COLO668 (cell line): Measurements from ENCODE around the gene TMEM87A.

Experiments
- DNase-seq: peaks from one replicate; lab custom pipeline; 2025; ENCODE audit not compliant: unreplicated experiment; lab: John Stamatoyannopoulos, UW

The TMEM87A gene

GRCh38 chr15:42206406-42206805 lies 66.8 kb downstream of the TMEM87A start:
- no peak for DNase-seq

GRCh38 chr15:42203891-42204290 lies 69.3 kb downstream of the TMEM87A start:
- no peak for DNase-seq

DNA sequence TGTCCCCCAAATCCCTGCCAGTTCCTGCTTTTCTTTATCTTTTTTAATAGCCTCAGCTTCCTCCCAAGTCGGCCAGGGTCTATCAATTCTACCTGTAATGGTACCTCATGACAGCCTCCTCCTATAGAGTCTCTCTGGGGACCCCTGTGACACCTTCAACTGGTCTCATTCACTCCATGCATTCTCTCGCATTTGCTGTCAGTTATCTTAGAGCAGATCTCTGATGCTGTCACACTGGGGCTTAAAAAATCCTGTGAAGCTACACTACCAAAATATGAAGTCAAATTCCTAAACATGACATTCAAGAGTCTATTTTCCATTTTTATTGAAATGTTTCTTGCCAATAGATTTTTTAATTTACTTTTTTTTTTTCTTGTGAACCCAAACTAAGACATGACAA lies 70.6 kb downstream of the TMEM87A start:
- DNase-seq = no peak

GRCh38 chr15:42201801-42202200 lies 71.4 kb downstream of the TMEM87A start:
- DNase-seq = no peak

- DNase-seq = no peak
Observed at GRCh38 chr15:42199126-42199525, 74.1 kb downstream of the TMEM87A start.

DNA sequence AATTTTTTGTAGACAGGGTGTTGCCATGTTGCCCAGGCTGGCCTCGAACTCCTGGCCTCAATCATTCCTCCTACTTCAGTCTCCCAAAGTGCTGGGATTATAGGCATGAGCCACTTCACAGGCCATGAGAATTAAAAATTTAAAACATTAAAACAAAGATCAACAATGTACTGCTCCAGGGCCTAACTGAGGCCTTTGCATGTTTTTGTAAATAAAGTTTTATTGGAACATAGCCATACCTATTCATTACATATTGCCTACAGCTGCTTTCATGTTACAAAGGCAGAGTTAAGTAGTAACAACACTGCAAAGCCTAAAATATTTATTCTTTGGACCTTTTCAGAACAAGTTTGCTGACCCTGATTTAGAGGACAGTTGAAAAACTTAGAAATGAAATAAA lies 74.7 kb downstream of the TMEM87A start:
- DNase-seq = no peak

DNA sequence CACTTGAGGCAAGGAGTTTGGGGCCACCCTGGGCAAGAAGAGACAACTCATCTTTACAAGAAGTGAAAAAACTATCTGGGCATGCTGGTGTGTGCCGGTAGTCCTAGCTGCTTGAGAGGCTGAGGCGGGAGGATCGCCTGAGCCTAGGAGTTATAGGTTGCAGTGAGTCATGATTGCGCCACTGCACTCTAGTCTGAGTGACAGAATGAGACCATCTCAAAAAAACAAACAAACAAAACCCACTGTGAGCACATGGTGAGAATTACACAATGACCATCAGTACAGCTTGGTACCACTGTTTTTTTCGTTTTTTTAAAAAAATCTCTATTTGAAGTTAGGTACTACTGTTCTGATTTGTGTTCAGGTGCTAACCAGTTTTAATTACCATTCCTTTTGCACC lies 78.7 kb downstream of the TMEM87A start:
- peak; percentile 5 for DNase-seq

DNA sequence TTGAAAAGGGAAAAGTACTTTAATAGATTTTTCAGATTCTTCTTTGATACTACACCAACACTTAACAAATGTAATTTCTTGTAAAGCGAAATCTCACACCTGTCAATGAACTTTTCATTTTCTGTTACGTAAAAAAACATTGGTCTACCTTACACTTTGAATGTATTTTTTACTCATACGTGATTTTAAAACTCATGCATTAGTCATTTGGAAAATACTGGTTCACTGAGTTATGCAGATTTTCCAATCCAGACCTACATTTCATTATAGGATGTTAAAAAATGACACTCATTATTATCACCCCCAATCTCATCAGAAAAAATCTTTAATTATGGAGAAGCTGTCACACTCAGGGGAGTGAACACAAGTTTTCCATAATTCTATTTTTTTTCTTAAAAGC lies 79.8 kb downstream of the TMEM87A start:
- no peak for DNase-seq

- no peak for DNase-seq
Observed at GRCh38 chr15:42191610-42192346, 81.5 kb downstream of the TMEM87A start.

DNA sequence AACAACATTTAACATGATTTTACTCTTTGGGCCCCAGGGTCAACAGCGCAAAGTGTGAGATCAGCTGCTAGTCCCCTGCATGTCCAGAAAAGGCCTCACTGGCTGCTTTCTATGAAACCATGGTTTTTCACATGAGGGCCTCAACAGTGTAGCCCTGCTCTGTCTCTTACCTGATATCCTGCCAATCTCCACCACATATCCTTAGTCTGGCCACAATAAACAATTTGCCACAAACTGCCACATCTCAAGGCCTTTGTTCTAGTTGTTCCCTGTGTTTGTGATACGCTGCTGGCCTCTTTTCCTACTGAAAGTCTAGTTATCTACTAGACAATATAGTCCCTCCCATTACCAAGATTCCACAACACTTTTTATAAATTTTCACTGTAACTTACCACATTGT lies 82.9 kb downstream of the TMEM87A start:
- DNase-seq = no peak

GRCh38 chr15:42185801-42186200 lies 87.4 kb downstream of the TMEM87A start:
- no peak for DNase-seq

- no peak for DNase-seq
Observed at GRCh38 chr15:42184736-42185135, 88.5 kb downstream of the TMEM87A start.

- DNase-seq = no peak
Observed at GRCh38 chr15:42184296-42184695, 88.9 kb downstream of the TMEM87A start.

DNA sequence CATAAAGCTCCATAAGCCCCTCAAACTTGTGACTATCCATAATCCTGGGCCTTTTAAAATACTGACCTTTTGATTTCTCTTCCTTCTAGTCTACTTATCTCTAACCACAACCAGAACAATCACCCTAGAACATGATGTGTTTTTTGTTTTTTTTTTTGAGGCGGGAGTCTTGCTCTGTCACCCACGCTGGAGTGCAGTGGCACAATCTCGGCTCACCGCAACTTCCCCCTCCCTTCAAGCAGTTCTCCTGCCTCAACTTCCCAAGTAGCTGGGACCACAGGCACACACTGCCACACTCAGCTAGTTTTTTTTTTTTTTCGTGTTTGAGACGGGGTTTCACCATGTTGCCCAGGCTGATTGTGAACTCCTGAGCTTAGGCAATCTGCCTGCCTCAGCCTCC lies 90.3 kb downstream of the TMEM87A start:
- no peak for DNase-seq

DNA sequence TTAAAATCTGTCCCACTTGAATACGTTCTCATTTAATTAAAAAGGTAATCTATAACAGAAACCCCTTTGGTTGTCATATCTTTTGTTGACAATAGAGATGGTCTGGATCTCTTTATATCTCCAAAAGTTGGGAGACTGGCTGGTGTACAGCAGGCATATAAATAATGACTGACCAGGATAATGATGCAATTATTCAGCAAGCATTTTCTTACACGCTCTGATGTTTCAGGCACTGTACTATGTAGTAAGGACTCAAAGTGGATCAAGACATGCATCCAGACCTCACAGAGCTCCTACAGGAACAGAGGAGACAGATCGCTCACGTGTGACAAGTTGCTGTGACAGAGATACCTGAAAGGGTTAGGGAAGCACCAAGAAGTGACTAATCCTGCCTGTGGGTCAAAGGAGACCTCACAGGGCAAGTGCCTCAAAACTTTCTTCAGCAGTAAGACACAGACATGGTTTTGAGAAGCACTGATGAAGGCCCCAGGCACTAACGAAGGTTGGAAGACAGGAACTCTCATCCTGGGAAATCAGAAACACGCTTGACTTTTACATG lies 90.8 kb downstream of the TMEM87A start:
- DNase-seq = no peak

- no peak for DNase-seq
Observed at GRCh38 chr15:42178056-42178455, 95.2 kb downstream of the TMEM87A start.

- DNase-seq = no peak
Observed at GRCh38 chr15:42175671-42176070, 97.6 kb downstream of the TMEM87A start.

GRCh38 chr15:42172475-42172874 lies 100.8 kb downstream of the TMEM87A start:
- DNase-seq = no peak

- DNase-seq = no peak
Observed at GRCh38 chr15:42171795-42172194, 101.4 kb downstream of the TMEM87A start.

DNA sequence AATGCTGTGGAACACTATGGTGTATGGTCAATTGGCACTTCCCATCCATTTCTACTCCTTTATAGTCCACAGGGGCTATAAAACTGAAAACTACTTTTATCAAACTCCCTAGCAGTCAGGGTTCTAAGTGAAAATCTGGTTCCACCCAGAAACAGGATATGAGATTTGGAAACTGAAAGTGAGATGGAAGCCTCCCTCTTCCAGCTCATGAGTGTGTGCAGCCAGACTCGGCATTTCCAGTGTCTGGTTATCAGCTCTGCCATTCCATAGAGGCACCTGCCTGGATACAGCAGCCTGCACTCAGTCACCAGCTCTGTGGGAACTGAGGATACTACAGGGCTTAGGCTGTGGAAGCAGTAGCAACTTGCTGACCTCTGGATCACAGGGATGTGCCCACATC lies 102.1 kb downstream of the TMEM87A start:
- no peak for DNase-seq

- no peak for DNase-seq
Observed at GRCh38 chr15:42166225-42166940, 106.8 kb downstream of the TMEM87A start.

GRCh38 chr15:42165106-42165505 lies 108.1 kb downstream of the TMEM87A start:
- no peak for DNase-seq
